Kidney (tissue), 14 donors: ENCODE data around the gene LMNB1. TPM values are rescaled to one million over a fixed set of nuclear protein-coding genes. Genes with fewer than 3 reads are reported as not detected.

Experiments used
- DNase-seq, 5 donors: peaks; one replicate each; pipeline ENCODE4 v3.0.0-alpha.2; 2013 to 2020
- FAIRE-seq: peaks from 2 replicates; lab custom pipeline; 2012; peaks lifted over from hg19 to GRCh38; lab: Jason Lieb, UNC
- H3K27ac ChIP-seq, 2 donors: one replicate each; pipeline ENCODE4 v1.7.0; 2013; ENCODE audit warnings: low read depth in 2 of 2, low read length in 2 of 2, inconsistent platforms in 1 of 2
- H3K27me3 ChIP-seq: one replicate; pipeline ENCODE4 v1.7.1; 2013; ENCODE audit warnings: low read length, inconsistent platforms; ENCODE audit not compliant: control insufficient read depth, insufficient read depth
- H3K36me3 ChIP-seq, 3 donors: one replicate each; pipeline versions ENCODE4 v1.7.0 to v1.7.1; 2013; ENCODE audit warnings: low read length in 3 of 3, control low read depth in 1 of 3, inconsistent platforms in 1 of 3; ENCODE audit not compliant: insufficient read depth in 3 of 3, control insufficient read depth in 2 of 3
- H3K4me1 ChIP-seq, 3 donors: one replicate each; pipeline versions ENCODE4 v1.7.0 to v1.7.1; 2013; ENCODE audit warnings: low read length in 3 of 3, inconsistent platforms in 1 of 3, low read depth in 1 of 3; ENCODE audit not compliant: control insufficient read depth in 2 of 3, insufficient read depth in 2 of 3
- H3K4me3 ChIP-seq, 3 donors: one replicate each; pipeline versions ENCODE4 v1.7.0 to v1.8.1; 2013; ENCODE audit warnings: low read length in 3 of 3, control low read depth in 1 of 3, inconsistent platforms in 1 of 3
- H3K9ac ChIP-seq, 3 donors: one replicate each; pipeline versions ENCODE4 v1.7.0 to v1.7.1; 2013; ENCODE audit warnings: low read length in 3 of 3, control low read depth in 1 of 3, inconsistent platforms in 1 of 3
- H3K9me3 ChIP-seq, 3 donors: one replicate each; pipeline versions ENCODE4 v1.7.0 to v1.7.1; 2013; ENCODE audit warnings: low read length in 3 of 3, control low read depth in 1 of 3, inconsistent platforms in 1 of 3; ENCODE audit not compliant: control insufficient read depth in 2 of 3, insufficient read depth in 1 of 3
- intact Hi-C: fragments of 100-400 bp; cut with DNase I; formaldehyde crosslinking; loops from one replicate; pipeline ENCODE4 v1.11.1; 2022
- polyA plus RNA-seq: library from polyadenylated mRNA; stranded (reverse); fragments of 350-450 nt; fragmentation: Illumina TruSeq; extraction: RNeasy Lipid Tissue Mini Kit (QIAGEN cat#74804); gene quantifications from one replicate; pipeline ENCODE4 v1.2.3, GENCODE V29; 2014; ENCODE audit warnings: low read depth, low replicate concordance; ENCODE audit not compliant: insufficient read depth
- total RNA-seq: library from RNA; stranded (reverse); fragmentation: NEBNext Ultra II Directional; extraction: Animal tissue kit (Norgen Biotek cat#: 25700); gene quantifications from one replicate; pipeline ENCODE4 v1.2.1, GENCODE V29; 2021
- TF ChIP-seq, protein P1 (sequence below): IDR thresholded peaks from 3 replicates; pipeline ENCODE4 v1.5.1; 2012; ENCODE audit warnings: mild to moderate bottlenecking, moderate library complexity, borderline replicate concordance; ENCODE audit not compliant: insufficient read depth; ENCODE audit errors: extremely low read depth
- donor health status: control.
- donor health status: control.
- donor health status: control.
- donor health status: control.
- donor health status: control.
- donor health status: DM: yes; HTN: yes; CAD: no.
- donor health status: Normal renal cell carcinoma (clear cell type).

LMNB1 gene
- total and polyA plus RNA-seq, 2 donors from 2014 or later: 1.7 to 10.3 TPM

DNA sequence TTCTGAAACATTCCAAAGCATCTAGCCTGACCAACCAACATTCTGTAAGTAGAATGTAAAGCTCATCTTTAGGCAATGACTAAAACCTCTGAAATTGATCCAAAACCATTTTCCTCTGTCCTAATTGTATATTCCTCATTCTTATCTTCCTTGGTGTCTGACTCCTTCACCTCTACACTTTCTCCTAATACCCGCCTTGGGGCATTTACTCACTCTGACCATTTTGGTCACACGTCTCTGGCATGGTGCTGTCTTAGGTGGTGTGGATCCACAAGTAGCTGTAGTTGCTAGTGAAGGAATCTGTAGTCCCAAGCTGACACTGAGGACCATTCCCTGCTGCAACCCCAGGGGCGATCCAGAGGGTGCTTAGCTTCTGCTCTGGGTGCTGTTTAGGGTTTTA lies 40.8 kb upstream of the LMNB1 start:
- no peak for FAIRE-seq
- Histone ChIP-seq H3K9ac (no peak overlapping the region), H3K27ac (no peak overlapping the region), H3K4me1 (no peaks in the 10 kb centered on the region), H3K9me3 (no peaks in the 10 kb centered on the region), H3K36me3 (no peaks in the 10 kb centered on the region), H3K4me3 (no peak overlapping the region), H3K27me3 (no peaks in the 10 kb centered on the region)
- TF ChIP-seq, protein P1, sequence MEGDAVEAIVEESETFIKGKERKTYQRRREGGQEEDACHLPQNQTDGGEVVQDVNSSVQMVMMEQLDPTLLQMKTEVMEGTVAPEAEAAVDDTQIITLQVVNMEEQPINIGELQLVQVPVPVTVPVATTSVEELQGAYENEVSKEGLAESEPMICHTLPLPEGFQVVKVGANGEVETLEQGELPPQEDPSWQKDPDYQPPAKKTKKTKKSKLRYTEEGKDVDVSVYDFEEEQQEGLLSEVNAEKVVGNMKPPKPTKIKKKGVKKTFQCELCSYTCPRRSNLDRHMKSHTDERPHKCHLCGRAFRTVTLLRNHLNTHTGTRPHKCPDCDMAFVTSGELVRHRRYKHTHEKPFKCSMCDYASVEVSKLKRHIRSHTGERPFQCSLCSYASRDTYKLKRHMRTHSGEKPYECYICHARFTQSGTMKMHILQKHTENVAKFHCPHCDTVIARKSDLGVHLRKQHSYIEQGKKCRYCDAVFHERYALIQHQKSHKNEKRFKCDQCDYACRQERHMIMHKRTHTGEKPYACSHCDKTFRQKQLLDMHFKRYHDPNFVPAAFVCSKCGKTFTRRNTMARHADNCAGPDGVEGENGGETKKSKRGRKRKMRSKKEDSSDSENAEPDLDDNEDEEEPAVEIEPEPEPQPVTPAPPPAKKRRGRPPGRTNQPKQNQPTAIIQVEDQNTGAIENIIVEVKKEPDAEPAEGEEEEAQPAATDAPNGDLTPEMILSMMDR: no peak
- intact Hi-C loops: no loop called here
- no peak for DNase-seq

DNA sequence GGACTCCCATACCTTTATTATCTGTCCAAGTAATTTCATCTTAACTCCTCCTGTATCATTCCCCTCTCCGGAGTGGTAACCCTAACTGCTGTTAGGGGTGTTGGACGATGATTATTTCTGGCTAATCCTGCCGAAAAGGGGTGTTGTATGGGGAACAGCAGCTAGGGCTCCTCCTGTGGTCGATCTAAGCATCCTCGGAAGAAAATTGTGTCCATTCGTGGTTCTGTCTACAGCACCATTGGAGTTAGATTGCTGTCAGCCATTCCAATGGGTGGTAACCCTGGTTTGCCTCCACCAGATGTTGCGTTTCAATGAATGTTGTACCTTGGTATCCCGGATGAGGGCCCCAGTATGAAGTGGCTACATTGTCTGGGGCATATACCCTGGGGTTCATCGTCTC lies 35.6 kb upstream of the LMNB1 start:
- intact Hi-C loops: no loop called here
- Histone ChIP-seq H3K36me3 (no peaks in the 10 kb centered on the region), H3K27me3 (no peaks in the 10 kb centered on the region), H3K9ac (no peak overlapping the region), H3K4me1 (no peaks in the 10 kb centered on the region), H3K4me3 (no peak overlapping the region), H3K9me3 (no peaks in the 10 kb centered on the region), H3K27ac (no peak overlapping the region)
- TF ChIP-seq, protein P1: no peak
- no peak for FAIRE-seq
- no peak for DNase-seq

DNA sequence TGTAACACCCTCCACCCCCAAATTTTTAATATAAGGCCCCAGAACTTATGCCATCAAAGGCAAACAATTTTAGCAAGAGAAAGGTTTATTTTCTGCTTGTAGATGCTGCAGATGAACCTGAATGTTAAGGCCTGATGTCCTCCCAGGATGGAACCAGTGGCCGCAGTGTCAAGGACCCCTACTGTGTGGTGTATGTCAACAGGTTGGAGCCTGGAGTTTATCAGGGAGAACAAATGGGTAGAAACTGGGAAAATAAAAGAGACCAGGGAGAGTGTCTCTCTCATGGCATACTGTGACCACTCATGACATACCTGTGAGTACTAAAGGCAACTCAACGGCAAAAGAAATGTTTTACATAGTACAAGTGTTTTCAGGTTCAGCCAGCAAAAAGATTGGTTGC lies 34.5 kb upstream of the LMNB1 start:
- Histone ChIP-seq H3K9ac (no peak overlapping the region), H3K4me3 (no peak overlapping the region), H3K9me3 (no peaks in the 10 kb centered on the region), H3K36me3 (no peaks in the 10 kb centered on the region), H3K4me1 (no peaks in the 10 kb centered on the region), H3K27me3 (no peaks in the 10 kb centered on the region), H3K27ac (no peak overlapping the region)
- TF ChIP-seq, protein P1: no peak
- FAIRE-seq (no peak), DNase-seq (no peak)
- intact Hi-C loops: no loop called here

DNA sequence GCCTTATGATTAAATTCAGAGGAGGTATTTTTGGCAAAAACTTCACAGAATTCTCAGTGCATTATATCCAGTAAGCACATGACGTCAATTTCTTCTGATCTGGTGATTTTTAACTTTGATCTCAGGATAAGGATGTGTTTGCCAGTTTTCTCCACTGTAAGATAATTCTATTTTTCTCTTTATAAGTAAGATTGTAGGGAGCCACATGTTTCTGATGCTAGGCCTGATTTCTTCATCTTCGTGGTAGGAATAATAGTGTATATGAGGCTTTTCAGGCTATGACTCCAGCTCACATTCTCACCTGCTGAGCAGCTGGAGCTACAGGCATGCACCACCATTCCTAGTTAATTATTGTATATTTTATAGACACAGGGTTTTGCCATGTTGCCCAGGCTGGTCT lies 32.1 kb upstream of the LMNB1 start:
- DNase-seq (peak in 2 of 5 donors; percentile 18 to 22), FAIRE-seq (no peak)
- H3K9ac ChIP-seq: no peak overlapping the region
- H3K27me3 ChIP-seq: no peaks in the 10 kb centered on the region
- H3K9me3 ChIP-seq: no peaks in the 10 kb centered on the region
- no peak overlapping the region for H3K4me3 ChIP-seq
- no peak overlapping the region for H3K27ac ChIP-seq
- TF ChIP-seq, protein P1: no peak
- H3K4me1 ChIP-seq: no peaks in the 10 kb centered on the region
- intact Hi-C loops: no loop called here
- H3K36me3 ChIP-seq: no peaks in the 10 kb centered on the region
